RWPE1 (cell line): ENCODE results near the gene ILK.

Experiments
- CTCF ChIA-PET: fragments of 350-600 bp; sonication (Branson Sonifier 250); formaldehyde crosslinking; extraction: SDS; loops from one replicate; lab custom pipeline; 2021; lab: Yijun Ruan, JAX
- POLR2A ChIA-PET: fragments of 400-600 bp; formaldehyde crosslinking; extraction: SDS; loops from one replicate; lab custom pipeline; 2020; ENCODE audit warnings: antibody characterized with exemption; ENCODE audit not compliant: low non-redundant PET; lab: Yijun Ruan, JAX
- DNase-seq: peaks from one replicate; pipeline ENCODE4 v3.0.0; 2012; ENCODE audit warnings: low spot score
- H3K27ac ChIP-seq: fragments of 450-650 bp; 2 replicates; pipeline ENCODE4 v1.5.1; 2017
- TF ChIP-seq, protein P1 (sequence below): fragments of 450-650 bp; conservative IDR thresholded peaks from 2 replicates; pipeline ENCODE4 v1.5.1; 2017; ENCODE audit warnings: low read depth, mild to moderate bottlenecking

ILK gene

DNA sequence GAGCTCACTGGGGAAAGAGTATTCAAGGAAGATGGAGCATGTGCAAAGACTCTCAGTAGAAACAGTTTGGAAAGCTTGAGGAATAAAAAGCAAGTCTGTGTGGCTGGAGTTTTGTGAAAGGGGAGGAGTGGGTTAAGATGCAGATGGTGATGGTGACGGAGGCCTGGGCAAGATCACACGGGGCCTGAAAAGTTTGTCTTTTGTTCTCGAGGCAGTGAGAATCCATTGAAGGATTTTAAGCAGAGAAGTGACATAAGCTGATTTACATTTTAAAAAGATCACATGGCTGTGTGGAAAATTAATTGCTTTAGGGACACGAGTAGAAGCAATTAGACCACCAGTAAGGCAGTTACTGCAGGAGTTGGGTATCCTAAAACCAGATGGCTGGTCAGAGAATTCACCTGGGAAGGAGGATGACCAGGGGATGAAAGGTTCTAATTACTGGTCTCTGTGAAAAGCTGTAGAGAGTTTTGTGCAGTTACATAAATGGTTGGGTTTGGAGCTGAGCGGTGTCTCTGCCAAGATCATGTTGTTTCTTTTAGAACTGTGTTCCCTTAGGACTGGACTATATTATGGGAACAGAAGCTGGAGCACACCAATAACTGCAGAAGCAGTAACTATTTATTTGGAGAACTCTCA lies 7.2 kb upstream of the ILK start:
- TF ChIP-seq, protein P1, sequence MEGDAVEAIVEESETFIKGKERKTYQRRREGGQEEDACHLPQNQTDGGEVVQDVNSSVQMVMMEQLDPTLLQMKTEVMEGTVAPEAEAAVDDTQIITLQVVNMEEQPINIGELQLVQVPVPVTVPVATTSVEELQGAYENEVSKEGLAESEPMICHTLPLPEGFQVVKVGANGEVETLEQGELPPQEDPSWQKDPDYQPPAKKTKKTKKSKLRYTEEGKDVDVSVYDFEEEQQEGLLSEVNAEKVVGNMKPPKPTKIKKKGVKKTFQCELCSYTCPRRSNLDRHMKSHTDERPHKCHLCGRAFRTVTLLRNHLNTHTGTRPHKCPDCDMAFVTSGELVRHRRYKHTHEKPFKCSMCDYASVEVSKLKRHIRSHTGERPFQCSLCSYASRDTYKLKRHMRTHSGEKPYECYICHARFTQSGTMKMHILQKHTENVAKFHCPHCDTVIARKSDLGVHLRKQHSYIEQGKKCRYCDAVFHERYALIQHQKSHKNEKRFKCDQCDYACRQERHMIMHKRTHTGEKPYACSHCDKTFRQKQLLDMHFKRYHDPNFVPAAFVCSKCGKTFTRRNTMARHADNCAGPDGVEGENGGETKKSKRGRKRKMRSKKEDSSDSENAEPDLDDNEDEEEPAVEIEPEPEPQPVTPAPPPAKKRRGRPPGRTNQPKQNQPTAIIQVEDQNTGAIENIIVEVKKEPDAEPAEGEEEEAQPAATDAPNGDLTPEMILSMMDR = no peak
- ChIA-PET CTCF (interaction anchor here (0.6 kb wide), 1 partner anchor 28 kb away, joined by 3 read pairs; no protein-coding TSS in a partner anchor), POLR2A (no interaction called here)
- no peak for DNase-seq
- H3K27ac ChIP-seq = no peak overlapping the region

DNA sequence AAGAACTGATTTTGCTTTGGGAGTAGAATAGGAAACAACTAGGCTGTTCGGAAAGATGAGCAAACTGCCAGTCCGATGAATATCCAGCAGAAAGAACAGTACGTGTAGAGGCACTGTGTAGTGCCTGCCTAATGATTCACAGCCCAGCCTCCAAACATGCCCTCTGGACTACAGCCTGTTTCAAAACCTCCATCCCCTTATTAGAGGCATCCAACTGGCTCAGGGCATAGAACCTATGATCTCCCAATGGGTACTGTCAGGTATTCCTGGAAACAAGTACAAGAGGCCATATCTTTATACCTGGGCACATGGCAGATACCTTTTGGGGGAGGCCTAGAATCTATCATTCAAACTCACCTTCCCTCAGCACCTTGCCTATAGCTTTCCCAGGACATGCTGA lies 5.0 kb upstream of the ILK start:
- ChIA-PET CTCF (interaction anchor here (0.5 to 0.7 kb wide), 2 partner anchors 85 to 987 kb away, joined by 3 to 4 read pairs; partner anchors contain the start of gene MRPL17), POLR2A (no interaction called here)
- TF ChIP-seq, protein P1 = no peak
- no peak overlapping the region for H3K27ac ChIP-seq
- DNase-seq = no peak

DNA sequence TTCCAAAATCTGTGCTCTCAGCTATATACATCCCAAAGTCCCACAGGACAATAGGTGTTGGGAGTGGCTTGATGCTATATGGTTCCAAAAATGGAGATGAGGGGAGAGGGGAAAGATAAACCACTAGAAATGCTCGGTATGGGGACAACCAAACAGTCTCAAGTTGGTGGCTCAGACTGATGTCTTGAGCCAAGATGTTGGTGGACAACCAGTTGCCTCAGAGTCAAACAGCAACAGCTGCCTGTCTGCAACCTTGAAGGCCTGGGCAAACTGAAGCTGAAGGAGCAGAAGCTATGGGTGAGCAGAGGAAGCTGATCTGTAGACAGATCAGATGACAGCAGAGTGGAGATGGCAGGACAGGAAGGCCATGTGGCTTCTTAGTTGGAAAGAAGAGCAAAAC lies 4.1 kb upstream of the ILK start:
- CTCF ChIA-PET = no interaction called here
- no peak overlapping the region for H3K27ac ChIP-seq
- POLR2A ChIA-PET = no interaction called here
- TF ChIP-seq, protein P1 = no peak
- no peak for DNase-seq

GRCh38 chr11:6599881-6600390 lies 3.6 kb upstream of the ILK start:
- H3K27ac ChIP-seq = no peak overlapping the region
- TF ChIP-seq, protein P1 = no peak
- no peak for DNase-seq
- ChIA-PET POLR2A (no interaction called here), CTCF (no interaction called here)

- no peak for DNase-seq
- POLR2A ChIA-PET = no interaction called here
- CTCF ChIA-PET = no interaction called here
- H3K27ac ChIP-seq = no peak overlapping the region
- TF ChIP-seq, protein P1 = no peak
Measured at GRCh38 chr11:6601041-6601461, 2.5 kb upstream of the ILK start.

DNA sequence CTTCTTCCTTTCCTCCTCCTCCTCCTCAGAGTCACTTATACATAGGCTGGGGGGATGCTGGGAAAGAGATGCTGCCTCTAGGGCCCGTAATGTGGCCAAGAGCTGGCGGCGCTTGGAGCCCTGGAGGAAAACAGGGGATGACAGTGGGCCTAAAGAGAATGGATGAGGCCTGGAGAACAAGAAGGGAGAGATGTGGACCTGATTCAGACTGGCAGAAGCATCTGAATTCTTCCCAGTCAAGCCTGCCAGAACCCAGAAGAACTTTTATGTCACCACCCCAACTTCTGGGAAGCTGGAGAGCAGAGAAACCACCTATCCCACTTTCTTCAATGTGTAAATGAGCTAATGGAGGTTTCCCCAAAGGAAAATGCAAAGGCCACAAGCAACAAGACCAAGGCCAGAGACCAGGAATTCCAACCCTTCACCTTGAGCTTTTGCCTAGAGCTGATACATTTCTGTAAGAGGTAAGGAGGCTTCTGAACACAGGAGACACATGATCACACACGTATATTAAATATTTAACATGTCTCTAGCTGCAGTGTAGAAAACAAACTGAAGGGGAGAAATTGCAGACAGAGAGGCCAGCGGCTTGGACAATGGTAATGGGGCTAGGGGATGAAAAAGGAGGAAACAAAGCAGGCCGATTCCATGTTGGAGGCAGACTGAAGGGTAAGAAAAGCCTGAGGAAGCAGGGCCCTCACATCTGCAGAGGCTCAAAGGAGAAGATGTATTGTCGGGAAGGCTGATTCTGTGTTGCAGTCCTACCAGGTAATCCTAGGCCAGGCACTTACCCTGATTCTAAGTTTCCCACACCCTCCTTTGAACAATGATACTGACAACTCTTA lies 1.3 kb upstream of the ILK start:
- DNase-seq = no peak
- TF ChIP-seq, protein P1 = no peak
- ChIA-PET CTCF (interaction anchor here (0.7 to 0.8 kb wide), 2 partner anchors 11 to 46 kb away, joined by 3 read pairs; no protein-coding TSS in a partner anchor), POLR2A (interaction anchor here (1.0 to 1.4 kb wide), 2 partner anchors 9 to 121 kb away, joined by 4 read pairs; partner anchors contain the start of genes ARFIP2, TAF10 and TIMM10B)
- H3K27ac ChIP-seq = no peak overlapping the region
